ENCODE measurements around the gene ATRNL1.

Gene ATRNL1

DNA sequence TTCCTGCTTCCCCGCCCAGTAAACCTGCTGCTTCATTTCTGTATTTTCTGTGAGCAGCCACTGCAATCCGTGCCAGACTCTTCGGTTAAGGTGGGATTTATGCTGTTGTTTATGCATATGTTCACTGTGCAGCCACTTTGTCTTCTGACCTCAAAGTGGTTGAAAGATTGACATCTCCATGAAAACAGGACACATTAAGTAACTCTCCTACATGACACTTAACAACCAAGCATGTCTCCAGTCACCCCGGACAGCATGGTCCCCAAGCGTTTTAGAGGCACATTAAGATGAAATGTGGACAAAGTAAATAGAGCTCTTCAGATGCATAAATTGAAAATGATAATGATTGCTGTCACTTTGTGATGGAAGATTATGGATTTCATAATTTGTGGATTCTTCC lies 758.5 kb downstream of the ATRNL1 start:
- no peak for DNase-seq

DNA sequence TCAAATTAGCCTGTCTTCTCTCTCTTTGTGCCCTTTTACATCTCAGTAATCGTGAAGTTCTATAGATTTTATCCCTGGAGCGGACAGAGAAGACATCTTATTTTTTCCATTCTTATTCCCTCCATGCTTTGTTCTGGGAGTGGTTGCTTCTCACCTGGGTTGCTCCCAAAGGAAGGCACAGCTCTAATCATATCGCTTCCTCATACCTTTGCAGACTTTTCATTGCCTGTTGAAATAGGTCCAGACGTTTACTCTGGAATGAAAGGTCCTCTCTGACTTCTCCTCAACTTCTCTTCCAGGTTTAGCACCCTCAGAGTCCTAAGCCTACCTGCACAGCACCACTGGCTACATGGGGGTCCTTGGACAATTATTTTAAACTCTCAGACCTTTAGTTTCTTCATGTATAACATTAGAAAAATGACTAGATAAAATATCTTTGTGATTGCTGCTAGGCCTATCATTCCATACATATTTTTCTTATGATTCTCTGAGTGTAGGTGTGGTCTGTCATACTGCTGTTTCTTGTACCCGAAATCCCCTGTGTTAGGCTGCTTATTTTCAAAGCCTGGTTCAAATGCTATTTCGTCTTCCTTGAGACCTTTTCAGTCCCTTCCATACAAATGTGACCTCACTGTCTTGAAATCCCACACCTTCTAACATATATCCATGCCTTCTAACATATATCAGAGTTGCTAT lies 761.7 kb downstream of the ATRNL1 start:
- DNase-seq: no peak

DNA sequence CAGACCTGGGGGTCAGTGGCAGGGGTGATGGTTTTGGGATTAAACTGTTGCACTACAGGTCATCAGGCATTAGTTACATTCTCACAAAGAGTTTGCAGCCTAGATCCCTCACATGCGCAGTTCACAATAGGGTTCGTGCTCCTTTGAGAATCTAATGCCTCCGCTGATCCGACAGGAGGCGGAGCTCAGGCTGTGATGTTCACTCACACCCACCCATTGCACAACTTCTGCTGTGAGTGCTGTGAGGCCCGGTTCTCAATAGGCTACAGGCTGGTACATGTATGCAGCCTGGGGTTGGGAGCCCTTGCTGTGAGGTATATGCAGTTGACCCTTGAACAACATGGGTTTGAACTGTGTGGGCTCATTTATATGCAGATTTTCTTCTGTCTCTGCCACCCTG lies 763.4 kb downstream of the ATRNL1 start:
- DNase-seq: no peak

- no peak for DNase-seq
Observed at GRCh38 chr10:115857856-115858255, 764.7 kb downstream of the ATRNL1 start.

- no peak for DNase-seq
Observed at GRCh38 chr10:115860182-115861107, 767.3 kb downstream of the ATRNL1 start.

DNA sequence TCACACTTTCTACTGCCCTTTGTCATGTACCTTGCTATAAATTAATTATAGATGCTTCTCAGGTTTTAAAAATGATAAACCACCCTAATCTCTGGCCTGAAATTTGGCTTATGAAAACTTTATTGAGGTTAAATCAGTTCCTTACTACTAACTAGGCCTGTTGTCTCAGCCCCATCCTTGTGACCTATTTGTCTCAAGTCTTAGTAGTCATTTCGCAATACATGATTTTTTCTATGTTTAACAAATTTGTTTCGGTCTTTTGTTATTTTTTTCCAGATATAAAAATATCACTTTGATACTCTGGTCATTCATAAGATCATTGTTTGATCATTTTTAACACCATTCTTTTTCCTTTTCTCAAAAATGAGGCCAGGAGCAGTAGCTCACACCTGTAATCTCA lies 768.3 kb downstream of the ATRNL1 start:
- DNase-seq: no peak

DNA sequence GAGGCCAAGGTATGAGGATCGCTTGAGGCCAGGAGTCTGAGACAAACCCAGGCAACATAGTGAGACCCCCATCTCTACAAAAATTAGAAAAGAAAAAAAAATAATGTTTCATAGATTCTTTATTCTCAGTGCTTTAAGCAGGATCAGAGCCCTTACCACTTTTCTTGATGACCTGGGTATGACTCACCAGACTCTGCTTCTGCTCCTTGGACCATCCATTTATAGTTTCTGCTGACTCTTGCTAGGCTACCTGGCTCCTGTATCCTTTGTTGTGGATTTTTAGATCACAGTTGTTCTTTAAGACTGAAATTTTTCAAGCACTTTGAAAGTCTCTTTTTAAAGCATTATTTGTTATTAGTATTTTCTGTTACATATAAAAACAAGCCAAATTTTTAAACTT lies 768.7 kb downstream of the ATRNL1 start:
- DNase-seq: no peak

GRCh38 chr10:115866174-115866573 lies 773.0 kb downstream of the ATRNL1 start:
- no peak for DNase-seq

DNA sequence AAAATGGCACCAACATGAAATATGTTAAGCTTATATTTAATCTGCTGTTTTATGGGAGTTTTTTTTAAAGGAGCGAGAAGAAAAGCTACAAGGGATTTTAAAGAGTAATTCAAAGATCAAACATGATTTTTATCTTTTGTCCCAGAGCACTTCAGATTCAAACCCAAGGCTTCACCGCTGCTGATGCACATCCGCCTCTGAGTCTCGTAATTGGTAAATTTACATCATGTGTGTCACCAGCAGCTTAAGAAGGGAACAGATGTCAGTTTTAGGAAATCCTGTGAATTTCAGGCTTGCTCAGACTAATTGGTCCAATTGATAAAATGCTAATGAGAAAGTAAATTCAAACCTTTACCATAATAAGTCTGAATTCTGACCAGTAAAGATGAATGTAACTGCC lies 773.5 kb downstream of the ATRNL1 start:
- DNase-seq: no peak

- DNase-seq: no peak
Observed at GRCh38 chr10:115867305-115867704, 774.1 kb downstream of the ATRNL1 start.

DNA sequence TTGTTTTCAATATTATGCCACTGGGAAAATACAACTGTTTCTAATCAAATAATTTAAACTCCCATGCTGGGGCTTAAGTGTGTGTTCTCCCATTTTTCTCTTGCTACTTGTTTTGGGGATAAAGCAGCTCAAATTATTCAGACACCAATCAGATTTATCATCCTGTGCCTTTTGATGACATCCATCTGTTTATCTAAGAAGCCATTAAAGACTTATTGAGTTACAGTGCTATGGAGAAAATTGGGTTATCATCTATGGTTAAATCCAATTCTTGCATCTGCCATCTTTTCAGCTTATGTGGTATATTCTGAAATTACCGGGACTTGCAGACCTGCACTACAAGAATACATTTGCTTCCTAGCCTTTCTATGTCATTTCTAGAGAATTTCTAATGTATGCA lies 778.7 kb downstream of the ATRNL1 start:
- DNase-seq: no peak

DNA sequence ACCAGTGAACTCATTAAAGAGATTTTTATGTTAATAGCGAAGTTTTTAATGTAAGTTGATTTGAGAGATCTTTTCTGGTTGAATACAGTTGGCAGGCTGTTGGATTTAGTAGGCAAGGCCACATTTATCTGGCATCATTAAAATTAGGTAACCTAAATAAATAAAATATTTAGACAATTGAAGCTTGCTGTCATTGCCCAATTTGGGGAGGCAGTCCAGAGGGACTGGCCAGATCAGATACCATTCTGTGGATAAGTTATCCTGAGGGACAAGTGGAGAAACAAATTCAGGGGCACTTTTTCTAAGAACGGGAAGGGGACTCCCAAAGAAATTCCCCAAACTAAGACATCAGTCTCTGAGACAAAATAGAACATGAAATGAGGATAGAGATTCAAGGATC lies 782.0 kb downstream of the ATRNL1 start:
- no peak for DNase-seq

DNA sequence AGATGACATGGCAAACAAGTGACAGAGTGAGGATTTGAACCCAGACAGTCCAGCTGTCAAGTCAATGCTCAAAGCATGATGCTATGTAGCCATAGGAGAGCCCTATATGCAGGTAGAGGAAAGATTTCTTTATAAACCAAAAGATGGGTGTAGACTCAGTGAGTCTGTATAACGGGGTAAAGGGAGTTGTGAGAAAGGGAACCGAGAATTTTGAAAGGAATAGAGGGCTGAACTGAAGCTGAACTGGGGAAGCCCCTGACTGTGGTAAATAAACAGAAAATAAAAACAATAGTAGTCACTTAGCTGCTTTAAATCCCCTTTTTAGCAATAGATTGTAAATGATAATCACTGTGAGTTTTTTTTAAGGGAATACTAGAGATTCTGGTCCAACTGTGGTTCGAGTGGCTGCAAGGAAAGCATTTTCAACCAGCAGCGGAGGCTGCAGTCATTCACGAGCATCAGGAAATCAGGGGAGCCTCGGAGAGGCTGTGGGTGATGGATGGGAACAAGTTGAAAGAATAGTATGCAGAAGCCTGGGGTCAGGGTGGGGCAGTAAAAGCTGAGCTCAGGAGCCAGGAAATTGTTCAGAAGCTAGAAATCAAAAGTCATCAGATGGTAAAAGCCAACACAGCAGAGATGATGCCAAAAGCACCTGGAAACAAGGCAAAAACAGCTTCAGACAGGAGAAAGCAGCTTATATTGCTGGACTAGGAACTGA lies 786.4 kb downstream of the ATRNL1 start:
- no peak for DNase-seq

DNA sequence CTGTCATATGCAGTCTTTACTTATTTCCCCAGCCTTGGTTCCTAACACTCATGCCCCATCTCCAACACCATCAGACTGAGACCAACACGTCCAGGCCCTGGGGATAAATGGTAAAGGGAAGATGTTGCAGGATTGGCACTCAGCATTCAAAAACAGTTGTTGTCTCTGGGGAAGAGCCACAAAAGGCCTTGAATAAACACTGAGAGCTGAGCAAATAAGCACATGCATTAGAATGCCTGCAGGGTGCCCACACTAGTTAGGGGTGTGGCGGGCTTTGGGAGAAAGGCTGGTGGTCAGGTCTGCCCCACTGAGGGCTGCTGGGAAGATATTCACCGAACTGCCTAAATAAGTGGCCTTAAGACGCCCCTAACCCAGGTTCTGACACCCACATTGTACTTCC lies 788.9 kb downstream of the ATRNL1 start:
- DNase-seq: no peak

DNA sequence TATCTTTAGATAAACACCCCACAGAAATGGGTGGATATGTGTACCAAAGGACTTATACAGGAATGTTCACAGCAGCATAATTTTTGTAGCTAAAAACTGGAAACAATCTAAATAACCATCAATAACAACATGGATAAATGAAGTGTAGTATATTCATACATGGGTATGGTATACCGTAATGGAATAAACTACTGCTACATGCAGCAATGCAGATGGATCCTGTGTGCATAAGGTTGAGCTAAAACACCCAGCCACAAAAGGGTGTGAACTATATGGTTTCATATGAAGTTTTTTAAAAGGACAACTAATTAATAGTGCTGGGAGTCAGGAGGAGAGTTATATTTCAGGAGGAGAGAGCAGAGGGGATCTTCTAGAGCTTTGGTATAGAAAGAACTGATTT lies 790.2 kb downstream of the ATRNL1 start:
- no peak for DNase-seq

DNA sequence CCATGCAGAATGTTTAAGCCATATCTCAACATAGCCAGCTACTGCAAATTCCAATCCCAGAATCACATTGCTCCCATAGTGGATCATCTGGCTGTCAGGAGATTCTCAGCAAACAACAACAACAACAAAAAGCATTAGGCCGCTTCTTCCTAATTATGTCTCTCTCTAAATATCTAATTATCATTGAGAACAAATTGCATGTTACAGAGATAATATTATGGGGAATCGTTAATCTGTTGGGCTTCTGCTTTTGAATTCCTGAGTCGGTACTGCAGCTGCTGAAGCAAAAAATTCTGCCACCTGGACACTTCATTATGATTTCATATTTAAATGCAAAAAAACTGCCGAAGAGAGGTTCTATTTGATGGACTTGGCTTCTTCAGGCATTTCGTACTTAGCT lies 791.2 kb downstream of the ATRNL1 start:
- no peak for DNase-seq

DNA sequence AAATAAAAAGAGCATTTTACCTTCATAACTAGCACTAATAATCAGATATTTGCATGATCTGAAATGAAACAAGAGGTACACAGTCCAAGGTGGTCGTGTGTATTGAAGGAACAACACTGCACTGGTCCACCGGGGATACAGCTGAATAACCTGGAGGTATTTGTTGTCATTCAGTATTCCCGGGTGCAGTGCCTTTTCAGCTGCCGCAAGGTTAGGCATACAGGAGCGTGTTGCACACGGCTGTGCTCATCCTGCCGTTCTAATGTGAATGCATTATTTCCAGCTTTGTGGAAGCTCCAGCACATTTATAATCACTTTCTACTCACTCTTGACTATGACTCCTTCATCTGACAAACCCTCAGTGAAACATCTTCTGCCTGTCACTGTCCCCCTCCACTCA lies 802.0 kb downstream of the ATRNL1 start:
- no peak for DNase-seq

GRCh38 chr10:115898242-115898641 lies 805.1 kb downstream of the ATRNL1 start:
- DNase-seq: no peak

DNA sequence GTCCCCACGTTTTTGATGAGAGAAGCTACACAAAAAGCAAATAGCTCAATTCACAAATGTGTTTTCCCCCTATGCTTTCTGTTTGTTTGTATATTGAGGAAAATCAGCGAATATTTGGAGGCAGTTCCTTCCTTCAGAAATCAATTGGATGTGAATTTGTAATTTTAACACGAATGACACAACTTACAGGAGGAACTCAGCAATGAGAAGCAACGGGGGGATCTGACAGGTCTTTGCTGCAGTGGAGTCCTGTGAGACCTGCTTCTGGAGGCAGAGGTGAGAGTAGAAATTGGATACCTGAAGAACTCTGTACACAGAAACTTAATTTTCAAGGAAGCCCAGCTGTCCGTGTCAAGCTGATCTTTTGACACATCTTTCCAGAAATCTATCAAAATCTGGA lies 809.4 kb downstream of the ATRNL1 start:
- DNase-seq: no peak

GRCh38 chr10:115903207-115903606 lies 810.0 kb downstream of the ATRNL1 start:
- no peak for DNase-seq

DNA sequence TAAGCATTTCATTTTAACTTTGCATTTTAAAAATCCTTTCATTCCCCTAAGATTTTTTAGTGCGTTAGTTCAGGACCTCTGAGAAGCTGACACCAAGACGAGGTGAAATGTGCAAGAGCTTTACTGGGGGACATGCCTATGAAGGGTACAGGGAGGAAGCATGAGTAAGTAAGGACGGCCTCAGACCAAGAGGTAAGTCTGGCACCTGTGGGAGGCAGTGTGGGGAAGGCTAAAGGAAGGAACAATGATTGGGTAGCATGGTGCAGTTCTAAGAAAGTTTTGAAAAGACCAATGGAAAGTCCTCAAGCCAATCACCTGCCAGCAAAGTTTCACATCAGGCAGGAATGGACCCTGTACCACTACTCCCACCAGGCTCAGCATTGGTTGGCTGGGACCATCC lies 810.7 kb downstream of the ATRNL1 start:
- no peak for DNase-seq

DNA sequence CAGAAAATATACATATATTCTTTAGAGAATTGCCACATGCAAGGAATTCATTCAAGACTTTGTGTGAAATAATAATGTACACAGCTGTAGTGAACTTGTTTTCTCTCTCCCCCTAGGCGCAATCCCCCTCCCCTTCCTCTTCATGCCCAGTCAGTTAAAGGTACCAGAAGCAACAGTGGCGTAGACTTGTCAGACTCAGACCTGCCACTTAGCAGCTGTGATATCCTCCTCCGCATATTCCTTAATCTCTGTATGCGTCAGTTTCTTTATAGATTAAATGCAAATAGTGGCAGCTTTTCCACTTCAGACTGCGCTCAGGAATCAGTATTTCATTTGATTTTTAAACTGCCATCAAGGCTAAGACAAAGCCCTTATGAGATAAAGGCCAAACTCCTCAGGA lies 815.9 kb downstream of the ATRNL1 start:
- DNase-seq: no peak

- no peak for DNase-seq
Observed at GRCh38 chr10:115909962-115910731, 817.0 kb downstream of the ATRNL1 start.

All from activated effector memory CD4-positive, alpha-beta T cell treated with Interleukin-2 at 50 U/mL for 16 hours (primary cell).